PC-9 (cell line): ENCODE results near the gene PIK3C2G.

Source experiments
- EZH2 ChIP-seq: fragments of 200-600 bp; sonication (generic); IDR thresholded peaks from 2 replicates; pipeline ENCODE4 v1.8.0; 2017; ENCODE audit warnings: antibody characterized with exemption, low read depth
- TF ChIP-seq, protein P1 (sequence below): fragments of 200-600 bp; sonication (generic); conservative IDR thresholded peaks from 2 replicates; pipeline ENCODE4 v1.6.1; 2017; ENCODE audit warnings: mixed run types, antibody characterized with exemption, mild to moderate bottlenecking, moderate library complexity

DNA sequence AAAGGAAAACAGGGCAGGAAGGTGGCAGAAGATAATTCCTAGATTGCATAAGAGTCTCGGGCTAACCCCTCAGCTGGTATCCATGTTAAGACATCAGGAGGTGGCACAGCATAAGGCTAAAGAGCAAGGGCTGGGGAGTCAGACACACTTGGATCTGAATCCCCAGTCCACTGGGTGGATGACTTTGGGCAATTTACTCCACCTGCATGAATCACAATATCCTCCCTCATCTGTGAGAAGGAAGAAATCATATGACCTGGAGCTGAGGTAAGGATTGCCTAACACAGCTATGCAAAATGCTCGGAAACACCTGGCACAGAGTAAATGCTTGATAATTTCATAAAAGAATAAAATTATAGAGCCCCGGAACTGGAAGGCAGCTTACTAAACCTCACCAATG lies 217.9 kb downstream of the PIK3C2G start:
- TF ChIP-seq EZH2 = no peak
- TF ChIP-seq, protein P1, sequence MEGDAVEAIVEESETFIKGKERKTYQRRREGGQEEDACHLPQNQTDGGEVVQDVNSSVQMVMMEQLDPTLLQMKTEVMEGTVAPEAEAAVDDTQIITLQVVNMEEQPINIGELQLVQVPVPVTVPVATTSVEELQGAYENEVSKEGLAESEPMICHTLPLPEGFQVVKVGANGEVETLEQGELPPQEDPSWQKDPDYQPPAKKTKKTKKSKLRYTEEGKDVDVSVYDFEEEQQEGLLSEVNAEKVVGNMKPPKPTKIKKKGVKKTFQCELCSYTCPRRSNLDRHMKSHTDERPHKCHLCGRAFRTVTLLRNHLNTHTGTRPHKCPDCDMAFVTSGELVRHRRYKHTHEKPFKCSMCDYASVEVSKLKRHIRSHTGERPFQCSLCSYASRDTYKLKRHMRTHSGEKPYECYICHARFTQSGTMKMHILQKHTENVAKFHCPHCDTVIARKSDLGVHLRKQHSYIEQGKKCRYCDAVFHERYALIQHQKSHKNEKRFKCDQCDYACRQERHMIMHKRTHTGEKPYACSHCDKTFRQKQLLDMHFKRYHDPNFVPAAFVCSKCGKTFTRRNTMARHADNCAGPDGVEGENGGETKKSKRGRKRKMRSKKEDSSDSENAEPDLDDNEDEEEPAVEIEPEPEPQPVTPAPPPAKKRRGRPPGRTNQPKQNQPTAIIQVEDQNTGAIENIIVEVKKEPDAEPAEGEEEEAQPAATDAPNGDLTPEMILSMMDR = no peak
